Measurements from ENCODE around the gene COX8A. TPM values are rescaled to one million over a fixed set of nuclear protein-coding genes. Genes with fewer than 3 reads are reported as not detected.

The COX8A gene, protein sequence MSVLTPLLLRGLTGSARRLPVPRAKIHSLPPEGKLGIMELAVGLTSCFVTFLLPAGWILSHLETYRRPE
- 222 and 267 TPM in 2 replicates for total RNA-seq

DNA sequence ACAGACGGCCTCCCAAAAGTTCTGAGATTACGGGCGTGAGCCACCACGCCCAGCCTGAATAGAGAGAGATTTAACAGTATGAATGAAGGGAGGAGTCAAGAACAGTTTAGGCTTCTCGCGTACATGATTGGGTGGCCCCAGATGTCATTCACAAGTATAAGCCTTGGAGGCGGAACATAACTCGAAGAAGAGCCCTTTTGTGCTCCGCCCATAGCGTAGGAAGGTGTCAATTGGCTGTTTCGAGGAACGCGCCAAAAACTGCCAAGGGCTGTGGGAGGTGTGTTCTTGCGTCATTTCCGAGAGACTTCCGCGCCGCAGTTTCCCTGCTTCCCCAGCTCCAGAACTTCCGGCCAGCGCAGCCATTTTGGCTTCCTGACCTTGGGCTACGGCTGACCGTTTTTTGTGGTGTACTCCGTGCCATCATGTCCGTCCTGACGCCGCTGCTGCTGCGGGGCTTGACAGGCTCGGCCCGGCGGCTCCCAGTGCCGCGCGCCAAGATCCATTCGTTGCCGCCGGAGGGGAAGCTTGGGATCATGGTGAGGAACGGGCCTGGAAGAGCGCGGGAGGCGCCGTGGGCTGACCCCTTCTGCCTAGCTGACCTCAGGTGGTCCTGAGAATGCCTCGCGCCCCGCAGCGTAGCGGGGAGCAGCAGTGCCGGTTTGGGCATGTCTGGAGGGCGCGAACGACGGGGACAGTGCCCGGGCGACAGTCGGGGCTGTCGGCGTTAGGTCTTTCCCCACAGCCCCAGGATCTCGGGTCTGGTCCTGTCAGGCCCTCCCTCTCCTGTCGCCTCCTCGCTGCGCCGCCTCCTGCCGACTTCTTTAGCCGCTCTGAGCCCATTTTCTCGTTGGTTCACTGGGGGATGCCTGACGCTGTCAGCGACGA lies at the start of gene COX8A:
Gene COX8A (plus strand): TSS at position 362 of the 885 bp plus-strand sequence. CDS start 61 bp downstream, at position 423.

DNA sequence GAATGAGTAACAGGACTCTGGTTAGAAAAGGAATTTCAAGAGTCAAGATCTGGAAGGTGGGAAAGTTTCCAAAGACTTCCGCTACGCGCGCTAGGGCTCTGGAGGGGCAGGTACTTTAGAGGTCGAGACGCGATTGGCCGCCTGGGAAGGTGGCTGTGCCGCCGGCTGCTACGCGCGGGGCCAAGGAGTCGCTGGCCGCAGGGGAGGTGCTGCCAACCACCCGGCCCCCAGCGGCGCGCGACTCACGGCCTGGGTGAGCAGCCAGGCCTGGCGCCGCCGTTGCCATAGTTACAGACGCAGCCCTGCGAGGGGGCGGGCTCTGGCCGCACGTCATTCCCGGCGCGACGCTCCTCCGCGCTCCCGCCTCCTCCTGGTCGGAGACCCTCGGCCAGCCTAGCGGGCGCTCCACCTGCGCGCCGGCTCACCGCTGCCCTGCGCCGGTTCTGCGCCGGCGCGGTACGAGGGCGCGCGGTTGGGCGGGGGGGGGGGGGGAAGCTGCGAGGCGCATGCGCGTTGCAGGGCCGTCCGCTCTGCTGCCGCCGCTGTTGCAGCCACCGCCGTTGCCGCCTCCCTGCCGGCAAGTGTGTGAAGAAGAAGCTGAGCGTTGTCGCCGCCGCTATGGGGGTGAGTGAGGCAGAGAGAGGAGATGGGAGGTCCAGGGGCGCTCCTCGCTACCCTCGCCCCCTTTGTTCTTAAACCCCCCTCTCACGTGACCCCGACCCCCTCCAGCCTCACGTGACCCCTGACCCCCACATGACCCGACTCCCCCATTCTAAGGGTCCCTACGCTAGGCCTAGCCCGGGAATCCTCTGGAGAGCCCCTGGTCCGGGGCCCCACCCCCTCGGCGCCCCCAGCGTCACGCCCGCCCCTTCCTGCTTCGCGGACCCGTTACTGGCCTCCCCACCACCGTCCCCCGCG lies 35.7 kb upstream of the COX8A start, which contains the start of gene NAA40:
Gene NAA40 (plus strand): TSS at position 524 of the 918 bp plus-strand sequence. CDS start 95 bp downstream, at position 619.

DNA sequence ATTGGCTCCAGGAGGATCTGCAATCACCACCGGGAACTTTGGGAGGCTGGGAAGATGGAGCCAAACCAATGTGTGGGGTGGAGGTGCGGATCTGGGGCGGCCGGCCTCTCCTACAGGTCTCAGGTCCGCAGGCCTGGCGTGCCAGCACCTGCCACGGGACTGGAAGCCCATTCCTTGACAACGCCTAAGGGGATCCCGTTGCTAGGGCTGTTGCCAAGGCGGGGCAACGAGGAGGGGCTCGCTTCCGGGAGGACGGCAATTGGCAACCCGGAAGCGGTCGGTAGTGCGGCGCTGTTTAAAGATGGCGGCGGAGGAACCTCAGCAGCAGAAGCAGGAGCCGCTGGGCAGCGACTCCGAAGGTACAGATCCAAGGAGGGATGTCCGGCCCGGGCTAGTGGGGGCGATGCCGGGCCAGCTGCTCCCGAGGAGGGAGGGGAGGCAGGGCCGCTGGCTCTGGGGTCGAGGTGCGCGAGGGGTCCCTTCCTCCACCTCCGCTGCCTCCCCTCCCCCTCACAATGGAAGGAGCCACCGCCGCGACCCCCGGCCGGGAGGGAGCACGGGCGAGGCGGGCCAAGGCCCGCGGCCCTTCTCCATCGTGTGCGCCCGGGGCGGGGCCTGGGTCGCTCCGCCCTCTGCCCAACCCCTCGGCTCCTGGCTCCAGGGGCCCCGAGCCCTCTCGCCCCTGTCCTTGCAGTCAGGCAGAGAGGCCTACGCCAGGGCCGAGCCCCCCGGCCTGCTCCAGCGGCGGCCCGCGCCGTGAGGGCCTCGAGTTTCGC lies 11.9 kb downstream of the COX8A start, which contains the start of gene OTUB1:
Gene OTUB1 (plus strand): TSS at position 283 of the 776 bp plus-strand sequence. CDS start 19 bp downstream, at position 302.

Other genes with a start within 250 kb of the COX8A start
- gene ZFTA, start 205.8 kb upstream of the COX8A start, total RNA-seq, result 7.9 and 13.8 TPM in 2 replicates
- 7.3 and 9.2 TPM in 2 replicates for gene SPINDOC, start 161.2 kb upstream of the COX8A start, total RNA-seq
- gene MARK2, start 135.5 kb upstream of the COX8A start, total RNA-seq, result 8.5 and 9.3 TPM in 2 replicates
- under 0.01 and 0.26 TPM in 2 replicates for gene RCOR2, start 57.5 kb upstream of the COX8A start, total RNA-seq
- 9.8 and 10.5 TPM in 2 replicates for gene NAA40, start 35.6 kb upstream of the COX8A start, total RNA-seq
- gene OTUB1, start 11.8 kb downstream of the COX8A start, total RNA-seq, result 45.6 and 46.7 TPM in 2 replicates
- not detected in 2 replicates for gene FLRT1, start 61.3 kb downstream of the COX8A start, total RNA-seq
- gene MACROD1, start 191.5 kb downstream of the COX8A start, total RNA-seq, result 19.3 and 22.3 TPM in 2 replicates
- gene STIP1, start 211.6 kb downstream of the COX8A start, total RNA-seq, result 112 and 116 TPM in 2 replicates
- gene FERMT3, start 232.1 kb downstream of the COX8A start, total RNA-seq, result 7.2 and 9.3 TPM in 2 replicates

All from dermis lymphatic vessel endothelial cell (primary cell).